Small intestine (tissue), 7 donors: ENCODE measurements around the gene PHF5A. TPM values are rescaled to one million over a fixed set of nuclear protein-coding genes. Genes with fewer than 3 reads are reported as not detected.

ENCODE experiments used
- DNase-seq, 2 donors: peaks; one replicate each; pipeline versions ENCODE4 v3.0.0 to v3.0.0-alpha.2; 2013
- FAIRE-seq: peaks from 2 replicates; lab custom pipeline; 2012; peaks lifted over from hg19 to GRCh38; lab: Jason Lieb, UNC
- H3K27ac ChIP-seq, 3 donors: one replicate each; pipeline ENCODE4 v1.5.1; 2013; ENCODE audit warnings: low read length in 2 of 3, mild to moderate bottlenecking in 2 of 3, control low read depth in 1 of 3, inconsistent platforms in 1 of 3, low read depth in 1 of 3, moderate library complexity in 1 of 3
- H3K27me3 ChIP-seq, 3 donors: one replicate each; pipeline ENCODE4 v1.6.1; 2013; ENCODE audit warnings: low read length in 3 of 3, inconsistent platforms in 1 of 3; ENCODE audit not compliant: control insufficient read depth in 3 of 3, insufficient read depth in 3 of 3
- H3K36me3 ChIP-seq, 3 donors: one replicate each; pipeline ENCODE4 v1.6.1; 2013; ENCODE audit warnings: low read length in 3 of 3, inconsistent platforms in 1 of 3, low read depth in 1 of 3, mild to moderate bottlenecking in 1 of 3, moderate library complexity in 1 of 3; ENCODE audit not compliant: control insufficient read depth in 3 of 3, insufficient read depth in 2 of 3
- H3K4me1 ChIP-seq, 3 donors: one replicate each; pipeline ENCODE4 v1.6.1; 2013; ENCODE audit warnings: low read length in 2 of 3, inconsistent platforms in 1 of 3, low read depth in 1 of 3, mild to moderate bottlenecking in 1 of 3, moderate library complexity in 1 of 3; ENCODE audit not compliant: control insufficient read depth in 3 of 3, insufficient read depth in 2 of 3
- H3K4me3 ChIP-seq, 3 donors: one replicate each; pipeline ENCODE4 v1.5.1; 2013; ENCODE audit warnings: low read length in 3 of 3, control low read depth in 1 of 3, inconsistent platforms in 1 of 3, low read depth in 1 of 3, mild to moderate bottlenecking in 1 of 3, moderate library complexity in 1 of 3
- H3K9me3 ChIP-seq, 2 donors: one replicate each; pipeline ENCODE4 v1.6.1; 2013; ENCODE audit warnings: low read depth in 1 of 2, low read length in 1 of 2; ENCODE audit not compliant: control insufficient read depth in 2 of 2, insufficient read depth in 1 of 2
- WGBS, 3 donors: extraction: QIAGEN DNeasy Blood & Tissue Kit; methylation state at CpG; one replicate each; pipeline ENCODE4 v1.1.7; 2013; 5-methylcytosine and 5-hydroxymethylcytosine counted together
- polyA plus RNA-seq, 4 donors: library from polyadenylated mRNA; stranded (reverse) in 3 of 4; unstranded in 1 of 4; fragments of 200-250 nt in 3 of 4; fragments of 120-200 nt in 1 of 4; gene quantifications; one replicate each; pipeline versions ENCODE4 v1.2.1 to v1.2.3, GENCODE V29; 2013
- donor health status: healthy with polysubstance abuse.
- donor health status: control.
- donor health status: control.
- donor health status: Bipolar disorder and iron deficiency.
- donor health status: healthy.

Gene PHF5A
- polyA plus RNA-seq, 4 donors: 39.6 to 62.7 (median 55.3) TPM

DNA sequence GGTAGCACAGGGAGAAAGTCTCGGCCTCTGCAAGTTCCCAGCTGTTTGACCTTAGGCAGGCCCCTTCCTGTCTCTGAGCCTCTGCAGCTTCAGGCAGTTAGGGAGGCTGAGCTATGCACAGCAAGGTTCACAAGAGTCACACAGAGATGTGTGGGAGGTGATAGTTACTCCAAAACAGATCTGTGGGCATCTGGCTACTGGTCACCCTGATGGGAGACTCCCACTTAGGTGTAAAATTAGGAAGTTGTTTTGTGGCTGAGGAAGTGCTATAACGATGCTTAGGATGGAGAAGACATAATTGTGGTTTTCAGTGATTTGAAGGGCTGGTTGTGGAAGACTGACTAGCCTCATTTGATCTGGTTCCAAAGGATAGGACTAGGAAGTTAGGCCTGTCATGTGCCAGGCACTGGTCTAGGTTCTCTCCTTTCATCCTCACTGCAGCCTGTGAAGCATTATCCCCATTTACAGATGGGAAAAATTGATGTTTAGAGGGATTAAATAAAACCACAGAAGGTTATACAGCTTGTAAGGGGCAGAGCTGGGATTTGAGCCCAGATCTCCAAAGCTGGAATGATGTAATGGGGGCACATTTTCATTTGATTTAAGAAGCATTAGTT lies 13.9 kb upstream of the PHF5A start:
- 38 to 51% (median 44%) methylated on average over 2 of the region's 2 CpGs for WGBS, 3 donors
- Histone ChIP-seq H3K4me3 (no peak overlapping the region), H3K4me1 (peaks cover 2 to 51% (median 3%) of the 10 kb centered on the region in 3 donors), H3K9me3 (no peaks in the 10 kb centered on the region), H3K36me3 (peaks cover 0 to 63% (median 6%) of the 10 kb centered on the region in 3 donors), H3K27ac (peak overlapping the region in 2 of 3 donors; percentile 38 to 52), H3K27me3 (no peaks in the 10 kb centered on the region)
- no peak for FAIRE-seq
- DNase-seq: no peak

- Histone ChIP-seq H3K36me3 (peaks cover 0 to 66% (median 7%) of the 10 kb centered on the region in 3 donors), H3K4me1 (peaks cover 2 to 46% (median 3%) of the 10 kb centered on the region in 3 donors), H3K27me3 (no peaks in the 10 kb centered on the region), H3K9me3 (no peaks in the 10 kb centered on the region), H3K4me3 (no peak overlapping the region), H3K27ac (peak overlapping the region in 2 of 3 donors; percentile 38 to 52)
- WGBS, 3 donors: 60 to 77% (median 74%) methylated on average over 5 of the region's 5 CpGs
- FAIRE-seq: no peak
- DNase-seq: no peak
These were observed 13.4 kb upstream of the PHF5A start for GRCh38 chr22:41481925-41482318.

GRCh38 chr22:41481131-41481830 lies 12.8 kb upstream of the PHF5A start:
- no peak for DNase-seq
- H3K27ac ChIP-seq: peak overlapping the region in 1 of 3 donors; percentile 41
- no peak for FAIRE-seq
- peaks cover 2 to 46% (median 3%) of the 10 kb centered on the region in 3 donors for H3K4me1 ChIP-seq
- 73 to 77% (median 76%) methylated on average over 15 of the region's 15 CpGs for WGBS, 3 donors
- H3K4me3 ChIP-seq: no peak overlapping the region
- no peaks in the 10 kb centered on the region for H3K27me3 ChIP-seq
- no peaks in the 10 kb centered on the region for H3K9me3 ChIP-seq
- peaks cover 0 to 66% (median 7%) of the 10 kb centered on the region in 3 donors for H3K36me3 ChIP-seq

GRCh38 chr22:41480397-41480735 lies 11.9 kb upstream of the PHF5A start:
- no peak for DNase-seq
- Histone ChIP-seq H3K4me1 (peaks cover 2 to 46% (median 3%) of the 10 kb centered on the region in 3 donors), H3K9me3 (no peaks in the 10 kb centered on the region), H3K27me3 (no peaks in the 10 kb centered on the region), H3K4me3 (no peak overlapping the region), H3K27ac (peak overlapping the region in 2 of 3 donors; percentile 18 to 36), H3K36me3 (peaks cover 0 to 61% (median 7%) of the 10 kb centered on the region in 3 donors)
- FAIRE-seq: no peak
- WGBS, 3 donors: 54 to 78% (median 70%) methylated on average over 7 of the region's 7 CpGs

- Histone ChIP-seq H3K27me3 (no peaks in the 10 kb centered on the region), H3K4me1 (peaks cover 2 to 49% (median 3%) of the 10 kb centered on the region in 3 donors), H3K27ac (peak overlapping the region; percentile 18 to 36 (median 28)), H3K36me3 (peaks cover 0 to 64% (median 7%) of the 10 kb centered on the region in 3 donors), H3K9me3 (no peaks in the 10 kb centered on the region), H3K4me3 (no peak overlapping the region)
- DNase-seq (no peak), FAIRE-seq (no peak)
- WGBS, 3 donors: 74 to 80% (median 76%) methylated on average over 6 of the region's 6 CpGs
These were observed 11.3 kb upstream of the PHF5A start for GRCh38 chr22:41479671-41480396.

DNA sequence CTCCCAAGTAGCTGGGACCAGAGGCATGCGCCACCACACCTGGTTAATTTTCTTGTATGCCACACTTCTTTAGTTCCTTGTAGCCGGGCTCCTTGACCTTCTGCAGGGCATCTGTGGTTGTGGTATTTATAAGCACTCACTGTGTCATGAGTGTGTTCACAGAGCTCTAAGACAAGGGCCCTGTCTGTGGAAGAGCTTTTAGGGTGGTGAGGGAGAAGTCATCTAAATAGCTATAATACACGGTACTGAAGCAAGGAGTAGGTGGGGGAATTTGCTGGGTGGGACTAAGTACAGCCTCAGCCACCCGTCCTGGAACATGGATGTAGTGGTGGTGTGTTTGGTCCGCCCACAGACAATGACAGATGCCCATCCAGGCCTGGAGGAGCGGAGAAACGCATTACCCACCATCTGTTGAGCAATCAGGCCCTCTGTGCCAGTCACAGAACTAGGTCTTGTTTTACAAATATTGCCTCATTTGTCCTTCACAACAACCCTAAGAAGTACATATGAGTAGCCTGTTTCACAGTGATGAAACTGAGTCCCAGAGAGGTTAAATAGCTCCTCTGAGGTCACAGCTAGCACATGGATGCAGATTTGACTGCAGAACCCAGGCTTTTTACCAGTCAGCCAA lies 10.5 kb upstream of the PHF5A start:
- no peaks in the 10 kb centered on the region for H3K27me3 ChIP-seq
- H3K4me1 ChIP-seq: peaks cover 0 to 44% (median 3%) of the 10 kb centered on the region in 3 donors
- peaks cover 0 to 65% (median 7%) of the 10 kb centered on the region in 3 donors for H3K36me3 ChIP-seq
- H3K27ac ChIP-seq: peak overlapping the region in 2 of 3 donors; percentile 28 to 34
- FAIRE-seq (no peak), DNase-seq (no peak)
- 73 to 82% (median 75%) methylated on average over 7 of the region's 7 CpGs for WGBS, 3 donors
- H3K9me3 ChIP-seq: no peaks in the 10 kb centered on the region
- no peak overlapping the region for H3K4me3 ChIP-seq

DNA sequence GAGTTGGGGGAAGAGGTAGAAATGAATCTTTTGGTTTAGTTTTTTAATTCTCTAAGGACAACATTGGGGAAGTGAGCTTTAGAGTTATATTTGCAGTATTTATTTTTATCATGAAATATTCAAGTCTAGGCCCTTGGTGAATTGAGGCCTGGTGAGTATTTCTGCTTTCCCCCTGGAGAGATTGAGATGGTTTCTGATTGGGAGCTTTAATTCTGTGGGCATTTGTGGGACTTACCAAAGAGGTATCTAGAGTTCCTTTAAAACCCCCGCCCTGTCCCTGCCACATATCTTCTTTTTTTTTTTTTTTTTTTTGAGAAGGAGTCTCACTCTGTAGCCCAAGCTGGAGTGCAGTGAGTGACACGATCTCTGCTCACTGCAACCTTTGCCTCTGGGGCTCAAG lies 10.0 kb upstream of the PHF5A start:
- Histone ChIP-seq H3K27me3 (no peaks in the 10 kb centered on the region), H3K36me3 (peaks cover 0 to 65% (median 10%) of the 10 kb centered on the region in 3 donors), H3K4me3 (no peak overlapping the region), H3K4me1 (peaks cover 0 to 49% (median 6%) of the 10 kb centered on the region in 3 donors), H3K9me3 (no peaks in the 10 kb centered on the region), H3K27ac (peak overlapping the region in 1 of 3 donors; percentile 34)
- DNase-seq (no peak), FAIRE-seq (no peak)
- 50 to 67% (median 63%) methylated on average over 2 of the region's 2 CpGs for WGBS, 3 donors
